B cell (primary cell): ENCODE measurements around the gene SCOC. TPM values are rescaled to one million over a fixed set of nuclear protein-coding genes. Genes with fewer than 3 reads are reported as not detected.

Experiments used
- ATAC-seq: fragments of 200-7000 bp; cut with Tn5 transposase; one replicate; pipeline ENCODE4 v1.10.0; 2021; ENCODE audit warnings: low read depth, mild to moderate bottlenecking, moderate number of reproducible peaks, moderate library complexity
- CTCF ChIA-PET: fragments of 350-600 bp; sonication (Branson Sonifier 250); formaldehyde crosslinking; loops from one replicate; lab custom pipeline; 2021; ENCODE audit warnings: antibody characterized with exemption, inconsistent platforms; lab: Charles Lee
- POLR2A ChIA-PET: fragments of 350-600 bp; sonication (Branson Sonifier 250); formaldehyde crosslinking; loops from one replicate; lab custom pipeline; 2021; ENCODE audit warnings: antibody characterized with exemption; lab: Charles Lee
- DNase-seq: peaks from one replicate; pipeline ENCODE4 v3.0.0; 2013
- H2AFZ ChIP-seq: 2 replicates; pipeline ENCODE4 v1.6.1; 2012; ENCODE audit warnings: mild to moderate bottlenecking, low read depth, low read length; ENCODE audit not compliant: insufficient read depth, poor library complexity, severe bottlenecking
- H3K27ac ChIP-seq, 2 donors: 1 replicate in 1 of 2; 2 replicates in 1 of 2; pipeline ENCODE4 v1.5.1; 2012 to 2013; ENCODE audit warnings: low read length in 2 of 2, mild to moderate bottlenecking in 2 of 2, moderate library complexity in 1 of 2
- H3K27me3 ChIP-seq, 4 experiments: fragments of 200-600 bp in 1 of 4; sonication (generic) in 1 of 4; replicated peaks in 1 of 4; 1 replicate in 2 of 4; 2 replicates in 2 of 4; pipeline versions ENCODE4 v1.6.1 to v1.7.0; 2013 to 2016; ENCODE audit warnings: low read length in 3 of 4, mild to moderate bottlenecking in 2 of 4, mixed read lengths in 1 of 4, moderate library complexity in 1 of 4; ENCODE audit not compliant: insufficient read depth in 4 of 4, control insufficient read depth in 3 of 4; ENCODE audit errors: control extremely low read depth in 1 of 4
- H3K36me3 ChIP-seq, 2 experiments: replicated peaks in 1 of 2; 1 replicate in 1 of 2; 2 replicates in 1 of 2; pipeline versions ENCODE4 v1.6.1 to v1.7.1; 2013; ENCODE audit warnings: low read length in 1 of 2; ENCODE audit not compliant: insufficient read depth in 2 of 2, control insufficient read depth in 1 of 2; ENCODE audit errors: control extremely low read depth in 1 of 2, extremely low read depth in 1 of 2
- H3K4me1 ChIP-seq, 2 donors: fragments of 200-600 bp in 1 of 2; sonication (generic) in 1 of 2; 1 replicate in 1 of 2; 2 replicates in 1 of 2; pipeline versions ENCODE4 v1.5.1 to v1.6.1; 2013 to 2017; ENCODE audit warnings: low read length in 2 of 2; ENCODE audit not compliant: control insufficient read depth in 2 of 2, insufficient read depth in 2 of 2
- H3K4me2 ChIP-seq: replicated peaks from 2 replicates; pipeline ENCODE3; 2012; ENCODE audit warnings: mild to moderate bottlenecking, low read depth, low read length; ENCODE audit not compliant: poor library complexity, severe bottlenecking
- H3K4me3 ChIP-seq, 5 experiments: fragments of 200-600 bp in 1 of 5; sonication (generic) in 1 of 5; 1 replicate in 3 of 5; 2 replicates in 2 of 5; pipeline versions ENCODE4 v1.5.1 to v1.7.0; 2011 to 2016; ENCODE audit warnings: low read length in 4 of 5, mild to moderate bottlenecking in 4 of 5, low read depth in 2 of 5, control low read depth in 1 of 5, moderate library complexity in 1 of 5; ENCODE audit not compliant: insufficient read depth in 1 of 5; ENCODE audit errors: control extremely low read depth in 1 of 5, extremely low read depth in 1 of 5
- H3K79me2 ChIP-seq: fragments of 200-600 bp; sonication (generic); one replicate; pipeline ENCODE4 v1.6.0; 2016; ENCODE audit warnings: low read length; ENCODE audit not compliant: control insufficient read depth, insufficient read depth
- H3K9ac ChIP-seq: fragments of 200-600 bp; sonication (generic); 2 replicates; pipeline ENCODE4 v1.6.1; 2017; ENCODE audit warnings: mild to moderate bottlenecking, low read length, moderate library complexity
- H3K9me3 ChIP-seq, 3 donors: one replicate each; pipeline versions ENCODE4 v1.6.1 to v1.7.1; 2013; ENCODE audit warnings: low read length in 2 of 3; ENCODE audit not compliant: control insufficient read depth in 2 of 3, insufficient read depth in 1 of 3; ENCODE audit errors: control extremely low read depth in 1 of 3
- H4K20me1 ChIP-seq: 2 replicates; pipeline ENCODE4 v1.6.0; 2012; ENCODE audit warnings: mild to moderate bottlenecking, low read length; ENCODE audit not compliant: insufficient read depth, control insufficient read depth, poor library complexity, severe bottlenecking
- H3K27ac Mint-ChIP-seq: one replicate; pipeline ENCODE4 v1.8.0; 2021; ENCODE audit warnings: mixed read lengths
- H3K27me3 Mint-ChIP-seq: one replicate; pipeline ENCODE4 v1.8.0; 2021; ENCODE audit warnings: mixed read lengths
- H3K4me1 Mint-ChIP-seq: one replicate; pipeline ENCODE4 v1.8.0; 2021; ENCODE audit warnings: mixed read lengths
- H3K4me3 Mint-ChIP-seq: one replicate; pipeline ENCODE4 v1.8.0; 2021; ENCODE audit warnings: mixed read lengths
- H3K9me3 Mint-ChIP-seq: one replicate; pipeline ENCODE4 v1.8.0; 2022; ENCODE audit warnings: mixed read lengths; ENCODE audit not compliant: insufficient read depth
- CTCF ChIP-seq: fragments of 200-600 bp; IDR thresholded peaks from one replicate; pipeline ENCODE4 v1.8.0; 2022; ENCODE audit warnings: antibody characterized with exemption, mild to moderate bottlenecking
- EZH2 ChIP-seq: IDR thresholded peaks from 2 replicates; pipeline ENCODE4 v1.6.1; 2012; ENCODE audit warnings: borderline replicate concordance, low read depth, mild to moderate bottlenecking, moderate library complexity, low read length; ENCODE audit not compliant: insufficient read depth, poor library complexity, severe bottlenecking
- WGBS: methylation state at CpG from one replicate; pipeline ENCODE4 v1.1.5; 2013; ENCODE audit warnings: missing lambda C conversion rate; ENCODE audit not compliant: insufficient coverage; 5-methylcytosine and 5-hydroxymethylcytosine counted together
- intact Hi-C: fragments of 100-400 bp; cut with micrococcal nuclease; formaldehyde crosslinking; loops from one replicate; pipeline ENCODE4 v1.10.0; 2022
- polyA plus RNA-seq: library from polyadenylated mRNA; depleted of rRNA; stranded (reverse); fragments of >200 nt; gene quantifications from 2 replicates; pipeline ENCODE4 v1.2.3, GENCODE V29; 2012
- total RNA-seq, 2 donors: library from RNA; stranded (reverse); fragments of 120-200 nt in 1 of 2; gene quantifications; 1 replicate in 1 of 2; 2 replicates in 1 of 2; pipeline versions ENCODE4 v1.2.3 to v1.2.4, GENCODE V29; 2013 to 2022

The SCOC gene
- total and polyA plus RNA-seq, 2 donors (not counting 1 experiment from before 2014, with no cell fraction given) = 4.6 to 18.4 TPM

- WGBS = 75% methylated on average over 1 of the region's 1 CpG
- Mint-ChIP-seq H3K27me3 (peaks cover 9% of the 10 kb centered on the region), H3K4me3 (no peak overlapping the region), H3K4me1 (peaks cover 7% of the 10 kb centered on the region), H3K27ac (no peak overlapping the region), H3K9me3 (no peaks in the 10 kb centered on the region)
- Histone ChIP-seq H3K4me2 (no peak overlapping the region), H3K36me3 (no peaks in the 10 kb centered on the region), H3K79me2 (no peaks in the 10 kb centered on the region), H4K20me1 (no peaks in the 10 kb centered on the region), H2AFZ (no peak overlapping the region), H3K9me3 (no peaks in the 10 kb centered on the region), H3K27me3 (no peaks in the 10 kb centered on the region), H3K27ac (no peak overlapping the region), H3K9ac (no peak overlapping the region), H3K4me3 (no peak overlapping the region), H3K4me1 (peaks cover 6 to 7% of the 10 kb centered on the region in 2 donors)
- TF ChIP-seq EZH2 = no peak
- TF ChIP-seq CTCF = no peak
- ChIA-PET POLR2A (no interaction called here), CTCF (interaction anchor here (0.6 kb wide), 1 partner anchor 460 kb away, joined by 3 read pairs; no protein-coding TSS in a partner anchor)
- ATAC-seq = no peak
- no peak for DNase-seq
- intact Hi-C loops = no loop called here
Observed at GRCh38 chr4:140335076-140335475, 38.4 kb upstream of the SCOC start.

GRCh38 chr4:140336730-140337129, 36.7 kb upstream of the SCOC start:
- Histone ChIP-seq H3K4me3 (no peak overlapping the region), H4K20me1 (no peaks in the 10 kb centered on the region), H3K9me3 (no peaks in the 10 kb centered on the region), H3K9ac (no peak overlapping the region), H3K27ac (no peak overlapping the region), H3K79me2 (no peaks in the 10 kb centered on the region), H2AFZ (no peak overlapping the region), H3K36me3 (no peaks in the 10 kb centered on the region), H3K4me1 (no peaks in the 10 kb centered on the region), H3K27me3 (no peaks in the 10 kb centered on the region), H3K4me2 (no peak overlapping the region)
- DNase-seq (no peak), ATAC-seq (no peak)
- no peak for TF ChIP-seq CTCF
- ChIA-PET POLR2A (no interaction called here), CTCF (no interaction called here)
- no peak overlapping the region for H3K27ac Mint-ChIP-seq
- no peaks in the 10 kb centered on the region for H3K9me3 Mint-ChIP-seq
- H3K4me3 Mint-ChIP-seq = no peak overlapping the region
- intact Hi-C loops = no loop called here
- peaks cover under 1% of the 10 kb centered on the region for H3K4me1 Mint-ChIP-seq
- H3K27me3 Mint-ChIP-seq = peaks cover 13% of the 10 kb centered on the region
